K562 (cell line): ENCODE measurements around the gene PDK1. TPM values are rescaled to one million over a fixed set of nuclear protein-coding genes. Genes with fewer than 3 reads are reported as not detected.
A peak's percentile ranks its signal among the peaks of the same experiment; 100 is the strongest.

Experiments used
- CCAR2 ChIP-seq: fragments of 200-400 bp; formaldehyde crosslinking; IDR thresholded peaks from 2 replicates; pipeline ENCODE4 v1.6.1; 2017; ENCODE audit warnings: mild to moderate bottlenecking, low read depth, low read length
- ETV1 ChIP-seq: fragments of 450-650 bp; conservative IDR thresholded peaks from 2 replicates; pipeline ENCODE4 v1.6.1; 2016; ENCODE audit warnings: missing genetic modification characterization, control low read depth, low read depth, missing compliant biosample characterization
- NCOA4 ChIP-seq: fragments of 450-650 bp; IDR thresholded peaks from 2 replicates; pipeline ENCODE4 v1.6.1; 2018; ENCODE audit warnings: mild to moderate bottlenecking; ENCODE audit not compliant: partially characterized antibody
- PTTG1 ChIP-seq: fragments of 450-650 bp; IDR thresholded peaks from 2 replicates; pipeline ENCODE4 v1.6.1; 2016; ENCODE audit warnings: low read depth, mild to moderate bottlenecking, missing genetic modification characterization, missing compliant biosample characterization
- SMAD4 ChIP-seq: fragments of 250-450 bp; sonication (Bioruptor Pico); conservative IDR thresholded peaks from 2 replicates; pipeline ENCODE4 v1.8.0; 2021; ENCODE audit warnings: inconsistent platforms, mild to moderate bottlenecking, moderate library complexity
- polyA plus RNA-seq, 8 experiments: library from polyadenylated mRNA; depleted of rRNA in 4 of 8; stranded (reverse) in 5 of 8; unstranded in 3 of 8; fragments of >200 nt; fragmentation: Nextera tagmentation in 2 of 8; fragmentation: Illumina TruSeq in 1 of 8; extraction: Ambion mirVana in 2 of 8; extraction: Trizol in 1 of 8; gene quantifications; 2 replicates each; pipeline versions ENCODE4 v1.2.1 to v1.2.3, GENCODE V29; 2011 to 2014; ENCODE audit warnings: inconsistent platforms in 1 of 8, missing spikeins in 1 of 8
- total RNA-seq, 7 experiments: library from RNA; depleted of rRNA in 6 of 7; stranded (reverse); fragments of >200 nt in 6 of 7; fragmentation: Illumina TruSeq in 2 of 7; extraction: Trizol in 2 of 7; gene quantifications; 2 replicates each; pipeline versions ENCODE4 v1.2.1 to v1.2.3, GENCODE V29; 2011 to 2021; ENCODE audit warnings: low replicate concordance in 1 of 7
- TF ChIP-seq, protein P1 (sequence below): sonication (generic); formaldehyde crosslinking; IDR thresholded peaks from 2 replicates; pipeline ENCODE4 v1.8.0; 2023; ENCODE audit warnings: missing genetic modification reagents, mild to moderate bottlenecking, borderline replicate concordance
- TF ChIP-seq, protein P2 (sequence below): sonication (generic); formaldehyde crosslinking; IDR thresholded peaks from 2 replicates; pipeline ENCODE4 v1.8.0; 2022; ENCODE audit warnings: mild to moderate bottlenecking, missing genetic modification reagents

The PDK1 gene
- total and polyA plus RNA-seq, 9 of the 15 experiments (the other 6 are each of a cell fraction or from before 2014, with no cell fraction given), result 3.5 to 176 (median 13.9) TPM

DNA sequence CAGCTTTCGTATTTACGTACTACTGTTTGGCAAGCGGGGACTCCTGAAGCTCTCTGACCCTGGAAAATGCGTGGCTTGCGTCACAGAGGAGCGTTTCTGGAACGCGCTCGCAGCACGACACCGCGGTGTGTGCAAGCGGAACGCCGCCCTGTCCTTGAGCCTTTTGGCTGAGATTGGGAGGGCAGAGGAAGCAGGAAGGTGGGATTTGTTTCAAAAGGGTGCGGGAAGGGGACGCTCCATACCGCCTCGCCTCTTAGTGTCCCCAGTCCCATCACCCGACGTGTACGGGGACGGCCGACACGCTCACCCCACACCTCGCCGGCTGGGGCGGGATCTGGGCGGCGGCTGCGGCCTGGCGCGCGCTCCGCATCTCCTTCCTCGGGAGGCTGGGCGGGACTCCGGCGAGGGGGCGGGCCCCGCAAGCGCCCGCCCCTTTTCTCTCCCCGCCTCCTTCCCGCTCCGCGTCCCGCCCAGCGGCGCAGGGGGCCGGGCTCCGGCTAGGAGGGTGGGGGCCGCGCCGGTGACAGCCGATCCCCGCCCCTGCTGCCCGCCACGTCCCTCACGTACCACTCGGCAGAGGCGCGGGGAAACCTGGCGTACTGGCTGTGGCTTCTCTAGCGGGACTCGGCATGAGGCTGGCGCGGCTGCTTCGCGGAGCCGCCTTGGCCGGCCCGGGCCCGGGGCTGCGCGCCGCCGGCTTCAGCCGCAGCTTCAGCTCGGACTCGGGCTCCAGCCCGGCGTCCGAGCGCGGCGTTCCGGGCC is at the start of gene PDK1 (continued):
- TF ChIP-seq, protein P1, sequence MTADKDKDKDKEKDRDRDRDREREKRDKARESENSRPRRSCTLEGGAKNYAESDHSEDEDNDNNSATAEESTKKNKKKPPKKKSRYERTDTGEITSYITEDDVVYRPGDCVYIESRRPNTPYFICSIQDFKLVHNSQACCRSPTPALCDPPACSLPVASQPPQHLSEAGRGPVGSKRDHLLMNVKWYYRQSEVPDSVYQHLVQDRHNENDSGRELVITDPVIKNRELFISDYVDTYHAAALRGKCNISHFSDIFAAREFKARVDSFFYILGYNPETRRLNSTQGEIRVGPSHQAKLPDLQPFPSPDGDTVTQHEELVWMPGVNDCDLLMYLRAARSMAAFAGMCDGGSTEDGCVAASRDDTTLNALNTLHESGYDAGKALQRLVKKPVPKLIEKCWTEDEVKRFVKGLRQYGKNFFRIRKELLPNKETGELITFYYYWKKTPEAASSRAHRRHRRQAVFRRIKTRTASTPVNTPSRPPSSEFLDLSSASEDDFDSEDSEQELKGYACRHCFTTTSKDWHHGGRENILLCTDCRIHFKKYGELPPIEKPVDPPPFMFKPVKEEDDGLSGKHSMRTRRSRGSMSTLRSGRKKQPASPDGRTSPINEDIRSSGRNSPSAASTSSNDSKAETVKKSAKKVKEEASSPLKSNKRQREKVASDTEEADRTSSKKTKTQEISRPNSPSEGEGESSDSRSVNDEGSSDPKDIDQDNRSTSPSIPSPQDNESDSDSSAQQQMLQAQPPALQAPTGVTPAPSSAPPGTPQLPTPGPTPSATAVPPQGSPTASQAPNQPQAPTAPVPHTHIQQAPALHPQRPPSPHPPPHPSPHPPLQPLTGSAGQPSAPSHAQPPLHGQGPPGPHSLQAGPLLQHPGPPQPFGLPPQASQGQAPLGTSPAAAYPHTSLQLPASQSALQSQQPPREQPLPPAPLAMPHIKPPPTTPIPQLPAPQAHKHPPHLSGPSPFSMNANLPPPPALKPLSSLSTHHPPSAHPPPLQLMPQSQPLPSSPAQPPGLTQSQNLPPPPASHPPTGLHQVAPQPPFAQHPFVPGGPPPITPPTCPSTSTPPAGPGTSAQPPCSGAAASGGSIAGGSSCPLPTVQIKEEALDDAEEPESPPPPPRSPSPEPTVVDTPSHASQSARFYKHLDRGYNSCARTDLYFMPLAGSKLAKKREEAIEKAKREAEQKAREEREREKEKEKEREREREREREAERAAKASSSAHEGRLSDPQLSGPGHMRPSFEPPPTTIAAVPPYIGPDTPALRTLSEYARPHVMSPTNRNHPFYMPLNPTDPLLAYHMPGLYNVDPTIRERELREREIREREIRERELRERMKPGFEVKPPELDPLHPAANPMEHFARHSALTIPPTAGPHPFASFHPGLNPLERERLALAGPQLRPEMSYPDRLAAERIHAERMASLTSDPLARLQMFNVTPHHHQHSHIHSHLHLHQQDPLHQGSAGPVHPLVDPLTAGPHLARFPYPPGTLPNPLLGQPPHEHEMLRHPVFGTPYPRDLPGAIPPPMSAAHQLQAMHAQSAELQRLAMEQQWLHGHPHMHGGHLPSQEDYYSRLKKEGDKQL (CRISPR knock-in tag), result 0 out of 2 replicates have a peak, but pooled peaks have one; percentile 19
- TF ChIP-seq, protein P2, sequence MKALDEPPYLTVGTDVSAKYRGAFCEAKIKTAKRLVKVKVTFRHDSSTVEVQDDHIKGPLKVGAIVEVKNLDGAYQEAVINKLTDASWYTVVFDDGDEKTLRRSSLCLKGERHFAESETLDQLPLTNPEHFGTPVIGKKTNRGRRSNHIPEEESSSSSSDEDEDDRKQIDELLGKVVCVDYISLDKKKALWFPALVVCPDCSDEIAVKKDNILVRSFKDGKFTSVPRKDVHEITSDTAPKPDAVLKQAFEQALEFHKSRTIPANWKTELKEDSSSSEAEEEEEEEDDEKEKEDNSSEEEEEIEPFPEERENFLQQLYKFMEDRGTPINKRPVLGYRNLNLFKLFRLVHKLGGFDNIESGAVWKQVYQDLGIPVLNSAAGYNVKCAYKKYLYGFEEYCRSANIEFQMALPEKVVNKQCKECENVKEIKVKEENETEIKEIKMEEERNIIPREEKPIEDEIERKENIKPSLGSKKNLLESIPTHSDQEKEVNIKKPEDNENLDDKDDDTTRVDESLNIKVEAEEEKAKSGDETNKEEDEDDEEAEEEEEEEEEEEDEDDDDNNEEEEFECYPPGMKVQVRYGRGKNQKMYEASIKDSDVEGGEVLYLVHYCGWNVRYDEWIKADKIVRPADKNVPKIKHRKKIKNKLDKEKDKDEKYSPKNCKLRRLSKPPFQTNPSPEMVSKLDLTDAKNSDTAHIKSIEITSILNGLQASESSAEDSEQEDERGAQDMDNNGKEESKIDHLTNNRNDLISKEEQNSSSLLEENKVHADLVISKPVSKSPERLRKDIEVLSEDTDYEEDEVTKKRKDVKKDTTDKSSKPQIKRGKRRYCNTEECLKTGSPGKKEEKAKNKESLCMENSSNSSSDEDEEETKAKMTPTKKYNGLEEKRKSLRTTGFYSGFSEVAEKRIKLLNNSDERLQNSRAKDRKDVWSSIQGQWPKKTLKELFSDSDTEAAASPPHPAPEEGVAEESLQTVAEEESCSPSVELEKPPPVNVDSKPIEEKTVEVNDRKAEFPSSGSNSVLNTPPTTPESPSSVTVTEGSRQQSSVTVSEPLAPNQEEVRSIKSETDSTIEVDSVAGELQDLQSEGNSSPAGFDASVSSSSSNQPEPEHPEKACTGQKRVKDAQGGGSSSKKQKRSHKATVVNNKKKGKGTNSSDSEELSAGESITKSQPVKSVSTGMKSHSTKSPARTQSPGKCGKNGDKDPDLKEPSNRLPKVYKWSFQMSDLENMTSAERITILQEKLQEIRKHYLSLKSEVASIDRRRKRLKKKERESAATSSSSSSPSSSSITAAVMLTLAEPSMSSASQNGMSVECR, result 0 out of 2 replicates have a peak, but pooled peaks have one; percentile 15
- TF ChIP-seq ETV1 (tag), result peak; percentile 50; the same call in 1 of the 2 replicates
- TF ChIP-seq CCAR2, result no peak
- peak; percentile 48 for TF ChIP-seq SMAD4 (CRISPR knock-in tag)
- TF ChIP-seq PTTG1, result no peak
- TF ChIP-seq NCOA4, result no peak
